Spleen (tissue), 7 donors: ENCODE data around the gene IL18RAP.

Experiments used
- POLR2A ChIP-seq, 3 donors: fragments of 450-650 bp; IDR thresholded peaks; one replicate each; pipeline ENCODE4 v1.5.1; 2017; ENCODE audit warnings: antibody characterized with exemption in 3 of 3, mild to moderate bottlenecking in 1 of 3
- POLR2AphosphoS5 ChIP-seq, 3 donors: sonication (generic); formaldehyde crosslinking; IDR thresholded peaks; one replicate each; pipeline ENCODE4 v1.5.1; 2017; ENCODE audit warnings: antibody characterized with exemption in 3 of 3
- TF ChIP-seq, protein P1 (sequence below), 11 experiments: fragments of 200-600 bp in 7 of 11; fragments of 450-650 bp in 4 of 11; sonication (generic) in 4 of 11; IDR thresholded peaks in 8 of 11; conservative IDR thresholded peaks in 3 of 11; 1 replicate in 7 of 11; 2 replicates in 4 of 11; pipeline versions ENCODE4 v1.4.0 to v1.8.0; 2016 to 2021; ENCODE audit warnings: antibody characterized with exemption in 11 of 11, inconsistent platforms in 4 of 11, mild to moderate bottlenecking in 1 of 11
- donor health status: DM: no; HTN: no; CAD: no; lungs with moderate emphysema.
- donor health status: DM: no; HTN: no; CAD: no.
- donor health status: DM: no; HTN: no; CAD: no.

DNA sequence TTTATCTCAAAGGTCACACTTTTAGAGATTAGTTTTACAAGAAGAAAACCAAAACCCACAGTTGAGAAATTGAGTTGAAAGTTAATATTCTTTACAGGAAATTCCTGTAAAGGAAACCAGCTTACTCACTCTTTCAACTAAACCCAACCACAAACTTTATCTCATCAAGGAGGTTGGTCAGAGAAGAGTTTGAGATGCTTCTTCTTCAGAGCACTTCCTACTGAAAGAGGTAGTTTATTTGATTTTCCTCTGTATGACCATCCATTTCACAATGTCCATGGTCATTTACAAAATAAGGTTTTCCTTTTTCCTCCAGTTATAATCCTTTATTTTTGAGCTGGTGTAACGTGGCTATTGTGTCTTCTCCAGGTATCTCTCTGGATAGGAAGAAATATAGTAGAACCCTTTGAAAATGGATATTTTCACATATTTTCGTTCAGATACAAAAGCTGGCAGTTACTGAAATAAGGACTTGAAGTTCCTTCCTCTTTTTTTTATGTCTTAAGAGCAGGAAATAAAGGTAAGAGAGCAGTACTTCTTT, 4.5 kb upstream of the IL18RAP start:
- TF ChIP-seq, protein P1, sequence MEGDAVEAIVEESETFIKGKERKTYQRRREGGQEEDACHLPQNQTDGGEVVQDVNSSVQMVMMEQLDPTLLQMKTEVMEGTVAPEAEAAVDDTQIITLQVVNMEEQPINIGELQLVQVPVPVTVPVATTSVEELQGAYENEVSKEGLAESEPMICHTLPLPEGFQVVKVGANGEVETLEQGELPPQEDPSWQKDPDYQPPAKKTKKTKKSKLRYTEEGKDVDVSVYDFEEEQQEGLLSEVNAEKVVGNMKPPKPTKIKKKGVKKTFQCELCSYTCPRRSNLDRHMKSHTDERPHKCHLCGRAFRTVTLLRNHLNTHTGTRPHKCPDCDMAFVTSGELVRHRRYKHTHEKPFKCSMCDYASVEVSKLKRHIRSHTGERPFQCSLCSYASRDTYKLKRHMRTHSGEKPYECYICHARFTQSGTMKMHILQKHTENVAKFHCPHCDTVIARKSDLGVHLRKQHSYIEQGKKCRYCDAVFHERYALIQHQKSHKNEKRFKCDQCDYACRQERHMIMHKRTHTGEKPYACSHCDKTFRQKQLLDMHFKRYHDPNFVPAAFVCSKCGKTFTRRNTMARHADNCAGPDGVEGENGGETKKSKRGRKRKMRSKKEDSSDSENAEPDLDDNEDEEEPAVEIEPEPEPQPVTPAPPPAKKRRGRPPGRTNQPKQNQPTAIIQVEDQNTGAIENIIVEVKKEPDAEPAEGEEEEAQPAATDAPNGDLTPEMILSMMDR (IDR thresholded peaks at IDR 0.05 in 8 of 11, conservative IDR thresholded peaks at IDR 0.05 in 3 of 11): no peak
- TF ChIP-seq POLR2AphosphoS5 (IDR thresholded peaks at IDR 0.05): no peak
- TF ChIP-seq POLR2A (IDR thresholded peaks at IDR 0.05): no peak
